ENCODE measurements around the gene WDR87. TPM values are rescaled to one million over a fixed set of nuclear protein-coding genes. Genes with fewer than 3 reads are reported as not detected.

Gene WDR87
- total and polyA plus RNA-seq, 8 donors, result 0.03 to 0.06 (median 0.04) TPM; not detected in 4

DNA sequence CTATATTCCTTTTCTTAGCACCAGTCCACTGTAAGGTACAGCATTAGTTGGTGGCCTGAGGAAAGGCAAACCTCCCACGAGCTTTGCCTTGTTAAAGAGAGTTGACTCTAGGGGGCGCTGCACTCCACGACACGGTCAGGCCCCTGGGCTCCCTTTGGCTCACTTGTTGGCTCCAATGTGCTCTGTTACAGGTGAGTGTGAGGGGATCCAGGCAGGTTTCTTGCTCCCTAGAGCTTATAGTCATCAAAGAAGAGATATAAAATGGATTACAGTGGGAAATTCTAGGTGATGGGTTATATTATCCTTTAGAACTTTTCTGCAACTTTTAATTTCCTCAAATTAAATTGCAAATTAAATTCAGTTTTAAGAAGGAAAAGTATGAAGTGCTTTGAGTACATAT lies 3.7 kb downstream of the WDR87 start:
- H3K27ac ChIP-seq, result no peak overlapping the region
- intact Hi-C loops (cut with DNase I), result loop anchor here in 1 of 2 donors (10.0 kb wide), 1 partner anchor 322 kb away; the partner anchor contains the start of gene DPF1
- H3K9me3 ChIP-seq, result no peaks in the 10 kb centered on the region
- no peaks in the 10 kb centered on the region for H3K27me3 ChIP-seq
- ATAC-seq, result peak; percentile 51
- peak; percentile 41 to 85 (median 76) for DNase-seq
- TF ChIP-seq, protein P1, sequence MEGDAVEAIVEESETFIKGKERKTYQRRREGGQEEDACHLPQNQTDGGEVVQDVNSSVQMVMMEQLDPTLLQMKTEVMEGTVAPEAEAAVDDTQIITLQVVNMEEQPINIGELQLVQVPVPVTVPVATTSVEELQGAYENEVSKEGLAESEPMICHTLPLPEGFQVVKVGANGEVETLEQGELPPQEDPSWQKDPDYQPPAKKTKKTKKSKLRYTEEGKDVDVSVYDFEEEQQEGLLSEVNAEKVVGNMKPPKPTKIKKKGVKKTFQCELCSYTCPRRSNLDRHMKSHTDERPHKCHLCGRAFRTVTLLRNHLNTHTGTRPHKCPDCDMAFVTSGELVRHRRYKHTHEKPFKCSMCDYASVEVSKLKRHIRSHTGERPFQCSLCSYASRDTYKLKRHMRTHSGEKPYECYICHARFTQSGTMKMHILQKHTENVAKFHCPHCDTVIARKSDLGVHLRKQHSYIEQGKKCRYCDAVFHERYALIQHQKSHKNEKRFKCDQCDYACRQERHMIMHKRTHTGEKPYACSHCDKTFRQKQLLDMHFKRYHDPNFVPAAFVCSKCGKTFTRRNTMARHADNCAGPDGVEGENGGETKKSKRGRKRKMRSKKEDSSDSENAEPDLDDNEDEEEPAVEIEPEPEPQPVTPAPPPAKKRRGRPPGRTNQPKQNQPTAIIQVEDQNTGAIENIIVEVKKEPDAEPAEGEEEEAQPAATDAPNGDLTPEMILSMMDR (IDR thresholded peaks at IDR 0.05), result peak; percentile 70 to 80
- H3K36me3 ChIP-seq, result no peaks in the 10 kb centered on the region
- H3K4me1 ChIP-seq, result peaks cover 2 to 5% of the 10 kb centered on the region in 2 donors
- no peak overlapping the region for H3K4me3 ChIP-seq

DNA sequence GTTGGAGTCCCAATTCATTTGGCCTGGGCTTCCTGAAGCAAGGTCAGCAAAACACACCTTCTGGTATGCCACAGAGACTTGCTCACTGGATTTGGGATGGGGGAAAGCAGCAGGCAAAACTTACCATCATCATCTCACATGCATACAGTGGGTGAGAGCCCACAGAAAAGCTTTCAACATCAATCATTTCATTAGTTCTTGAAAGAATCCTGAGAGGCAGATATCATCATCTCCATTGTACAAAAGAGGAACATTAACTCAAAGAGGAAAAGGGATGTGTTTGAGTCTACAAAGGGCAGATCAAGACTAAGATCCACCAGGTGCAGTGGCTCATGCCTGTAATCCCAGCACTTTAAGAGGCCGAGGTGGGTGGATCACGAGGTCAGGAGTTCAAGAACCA lies 6.4 kb downstream of the WDR87 start:
- H3K27ac ChIP-seq, result no peak overlapping the region
- no peaks in the 10 kb centered on the region for H3K4me1 ChIP-seq
- TF ChIP-seq, protein P1 (IDR thresholded peaks at IDR 0.05), result no peak
- H3K27me3 ChIP-seq, result no peaks in the 10 kb centered on the region
- intact Hi-C loops (cut with DNase I), result loop anchor here in 1 of 2 donors (10.0 kb wide), 1 partner anchor 325 kb away; the partner anchor contains the start of gene DPF1
- ATAC-seq, result no peak
- H3K9me3 ChIP-seq, result no peaks in the 10 kb centered on the region
- no peak for DNase-seq
- H3K4me3 ChIP-seq, result no peak overlapping the region
- no peaks in the 10 kb centered on the region for H3K36me3 ChIP-seq

DNA sequence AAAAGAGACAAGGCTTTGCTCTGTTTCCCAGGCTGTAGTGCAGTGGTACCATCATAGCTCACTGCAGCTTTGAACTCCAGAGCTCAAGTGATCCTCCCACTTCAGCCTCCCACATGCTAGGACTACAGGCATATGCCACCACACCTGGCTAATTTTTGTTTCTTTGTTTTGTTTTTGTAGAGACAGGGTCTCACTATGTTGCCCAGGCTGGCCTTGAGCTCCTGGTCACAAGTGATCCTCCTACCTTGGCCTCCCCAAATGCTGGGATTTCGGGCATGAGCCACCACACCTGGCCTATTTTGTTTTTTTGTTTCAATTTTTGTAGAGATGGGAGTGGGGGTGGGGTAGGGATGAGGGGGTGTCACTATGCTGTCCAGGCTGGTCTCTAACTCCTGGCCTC lies 6.9 kb downstream of the WDR87 start:
- intact Hi-C loops (cut with DNase I), result no loop called here
- DNase-seq (no peak), ATAC-seq (no peak)
- Histone ChIP-seq H3K9me3 (no peaks in the 10 kb centered on the region), H3K4me3 (no peak overlapping the region), H3K27me3 (no peaks in the 10 kb centered on the region), H3K27ac (no peak overlapping the region), H3K36me3 (no peaks in the 10 kb centered on the region), H3K4me1 (no peaks in the 10 kb centered on the region)
- TF ChIP-seq, protein P1 (IDR thresholded peaks at IDR 0.05), result no peak

DNA sequence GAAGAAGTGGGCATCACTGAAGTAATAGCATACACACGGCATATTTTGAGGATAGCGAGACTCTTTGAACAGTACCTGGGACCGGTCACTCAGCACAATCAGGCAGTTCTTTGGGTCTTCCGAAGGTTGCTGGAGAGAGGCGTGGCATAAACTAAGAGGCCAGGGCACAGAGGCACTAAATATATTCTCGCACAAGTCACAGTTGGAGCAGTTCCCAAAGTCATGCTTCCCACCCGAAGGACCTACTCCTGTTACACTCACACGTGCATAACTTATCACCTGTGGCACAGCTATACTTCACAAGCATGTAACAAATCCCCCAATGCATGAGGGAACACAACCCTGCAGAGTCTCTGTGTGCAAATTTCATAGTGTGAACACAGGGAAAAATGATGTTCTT lies 10.2 kb downstream of the WDR87 start:
- TF ChIP-seq, protein P1 (IDR thresholded peaks at IDR 0.05), result no peak
- intact Hi-C loops (cut with DNase I), result no loop called here
- Histone ChIP-seq H3K4me3 (no peak overlapping the region), H3K9me3 (no peaks in the 10 kb centered on the region), H3K36me3 (no peaks in the 10 kb centered on the region), H3K27ac (no peak overlapping the region), H3K4me1 (no peaks in the 10 kb centered on the region), H3K27me3 (peaks cover 0 to 19% of the 10 kb centered on the region in 2 donors)
- DNase-seq, result no peak
- no peak for ATAC-seq

DNA sequence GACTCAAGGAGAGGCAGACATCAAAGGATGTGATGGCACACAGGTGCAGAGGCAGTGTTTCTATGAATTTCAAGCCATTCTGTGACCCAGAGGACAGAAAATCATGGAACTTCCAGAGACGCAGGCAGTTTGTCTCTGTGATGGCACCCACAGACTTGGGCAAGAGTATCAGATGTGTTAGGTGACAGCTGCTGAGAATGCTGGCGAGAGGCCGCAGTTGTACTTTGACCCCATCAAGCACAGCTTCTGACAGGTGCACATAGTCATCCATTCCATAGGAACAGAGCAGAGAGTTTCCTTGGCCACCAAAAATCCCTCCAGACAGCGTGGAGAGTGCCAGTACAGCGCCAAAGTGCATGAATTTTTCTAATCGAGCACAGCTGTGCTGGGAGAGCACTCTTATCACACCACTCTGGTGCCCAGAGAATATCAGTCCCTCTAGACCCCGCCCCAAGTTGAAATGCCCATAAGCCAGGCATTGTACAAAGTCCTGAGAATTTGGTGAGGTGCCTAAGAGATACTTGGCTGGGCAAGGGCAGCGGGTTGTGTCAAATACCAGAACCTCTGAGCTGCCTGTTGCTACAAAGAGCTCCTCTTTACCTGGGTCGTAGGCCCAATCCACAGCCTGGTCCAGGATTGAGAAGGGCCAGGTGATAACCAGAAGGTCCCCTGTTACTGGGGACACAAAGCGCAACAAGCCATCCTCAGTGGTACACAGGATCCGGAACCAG lies 12.4 kb downstream of the WDR87 start:
- ATAC-seq, result no peak
- no peak for DNase-seq
- Histone ChIP-seq H3K9me3 (no peaks in the 10 kb centered on the region), H3K36me3 (no peaks in the 10 kb centered on the region), H3K4me1 (no peaks in the 10 kb centered on the region), H3K27me3 (peaks cover 0 to 32% of the 10 kb centered on the region in 2 donors), H3K4me3 (no peak overlapping the region), H3K27ac (no peak overlapping the region)
- intact Hi-C loops (cut with DNase I), result no loop called here
- TF ChIP-seq, protein P1 (IDR thresholded peaks at IDR 0.05), result no peak
